Sigmoid colon (tissue), 4 donors: ENCODE data around the gene FITM1.

ENCODE experiments used
- EP300 ChIP-seq, 4 donors: sonication (generic); formaldehyde crosslinking; IDR thresholded peaks; one replicate each; pipeline ENCODE4 v1.6.1; 2017; ENCODE audit warnings: antibody characterized with exemption in 4 of 4
- POLR2A ChIP-seq, 2 donors: fragments of 450-650 bp; IDR thresholded peaks; one replicate each; pipeline ENCODE4 v1.6.1; 2016; ENCODE audit warnings: antibody characterized with exemption in 2 of 2, mild to moderate bottlenecking in 2 of 2, moderate library complexity in 2 of 2
- POLR2AphosphoS5 ChIP-seq, 4 donors: sonication (generic); formaldehyde crosslinking; IDR thresholded peaks; one replicate each; pipeline ENCODE4 v1.6.1; 2017; ENCODE audit warnings: antibody characterized with exemption in 4 of 4
- TF ChIP-seq, protein P1 (sequence below), 4 experiments: fragments of 450-650 bp in 3 of 4; fragments of 200-600 bp in 1 of 4; IDR thresholded peaks; one replicate each; pipeline ENCODE4 v1.5.1; 2016 to 2019; ENCODE audit warnings: antibody characterized with exemption in 4 of 4, mild to moderate bottlenecking in 3 of 4, moderate library complexity in 2 of 4

DNA sequence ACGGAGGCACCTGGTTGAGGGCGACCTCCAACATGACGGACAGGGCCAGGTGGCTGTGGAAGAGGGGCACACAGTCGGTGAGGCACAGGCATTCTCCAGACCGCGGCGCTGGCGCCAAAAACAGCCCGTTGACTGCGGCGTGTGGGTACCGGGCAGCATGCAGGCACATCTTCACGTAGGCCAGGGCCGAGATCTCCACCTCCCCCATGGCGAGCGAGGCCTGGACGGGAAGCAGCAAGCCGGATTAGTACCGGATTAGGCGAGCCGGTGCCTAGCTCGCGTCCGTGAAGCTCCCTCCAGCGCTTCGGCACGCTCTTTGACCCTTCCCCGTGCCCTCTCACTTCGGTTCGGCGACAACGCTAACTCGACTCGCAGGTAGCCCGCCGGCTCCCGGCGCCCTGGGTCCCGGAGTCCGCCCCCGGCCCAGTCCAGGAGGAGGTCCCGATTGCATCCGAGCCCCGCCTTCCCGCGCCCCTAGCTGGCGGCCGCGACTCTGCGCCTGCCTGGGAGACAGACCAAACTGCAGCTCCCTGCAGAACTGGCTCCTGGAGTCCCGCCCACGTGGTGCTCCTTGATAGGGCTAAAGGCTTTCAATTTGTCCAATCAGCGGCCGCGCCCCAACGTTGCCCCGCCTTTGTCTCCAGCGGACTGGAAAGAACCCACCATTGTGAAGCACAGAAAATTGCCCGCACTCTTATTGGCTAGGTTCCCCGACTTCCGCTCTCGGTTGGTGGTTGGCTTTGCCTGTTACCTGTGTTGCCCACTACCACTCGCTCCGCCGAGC is 10.8 kb downstream of the FITM1 start, which contains the start of gene EMC9:
- no peak for TF ChIP-seq EP300 (IDR thresholded peaks at IDR 0.05)
- peak; percentile 83 to 88 for TF ChIP-seq POLR2A (IDR thresholded peaks at IDR 0.05)
- peak; percentile 83 to 96 (median 93) for TF ChIP-seq POLR2AphosphoS5 (IDR thresholded peaks at IDR 0.05)
- TF ChIP-seq, protein P1, sequence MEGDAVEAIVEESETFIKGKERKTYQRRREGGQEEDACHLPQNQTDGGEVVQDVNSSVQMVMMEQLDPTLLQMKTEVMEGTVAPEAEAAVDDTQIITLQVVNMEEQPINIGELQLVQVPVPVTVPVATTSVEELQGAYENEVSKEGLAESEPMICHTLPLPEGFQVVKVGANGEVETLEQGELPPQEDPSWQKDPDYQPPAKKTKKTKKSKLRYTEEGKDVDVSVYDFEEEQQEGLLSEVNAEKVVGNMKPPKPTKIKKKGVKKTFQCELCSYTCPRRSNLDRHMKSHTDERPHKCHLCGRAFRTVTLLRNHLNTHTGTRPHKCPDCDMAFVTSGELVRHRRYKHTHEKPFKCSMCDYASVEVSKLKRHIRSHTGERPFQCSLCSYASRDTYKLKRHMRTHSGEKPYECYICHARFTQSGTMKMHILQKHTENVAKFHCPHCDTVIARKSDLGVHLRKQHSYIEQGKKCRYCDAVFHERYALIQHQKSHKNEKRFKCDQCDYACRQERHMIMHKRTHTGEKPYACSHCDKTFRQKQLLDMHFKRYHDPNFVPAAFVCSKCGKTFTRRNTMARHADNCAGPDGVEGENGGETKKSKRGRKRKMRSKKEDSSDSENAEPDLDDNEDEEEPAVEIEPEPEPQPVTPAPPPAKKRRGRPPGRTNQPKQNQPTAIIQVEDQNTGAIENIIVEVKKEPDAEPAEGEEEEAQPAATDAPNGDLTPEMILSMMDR (IDR thresholded peaks at IDR 0.05), result peak; percentile 36 to 75 (median 64)
